Cardiac ventricle fibroblast (primary cell): ENCODE measurements around the gene DLX3. TPM values are rescaled to one million over a fixed set of nuclear protein-coding genes. Genes with fewer than 3 reads are reported as not detected.

ENCODE experiments used
- total RNA-seq: library from RNA; depleted of rRNA; stranded (reverse); fragments of >200 nt; gene quantifications from 2 replicates; pipeline ENCODE4 v1.2.3, GENCODE V29; 2015

The DLX3 gene
- total RNA-seq = 0.49 and 4.4 TPM in 2 replicates

GRCh38 chr17:49995055-49995738, at the start of gene DLX3:
Gene DLX3, minus strand, starts transcription at chr17:49995224. Its CDS starts 226 bp downstream, at chr17:49994998.

GRCh38 chr17:49969134-49969759, 25.8 kb downstream of the DLX3 start, which contains the start of gene DLX4:
Gene DLX4, plus strand, starts transcription at chr17:49969190. Its CDS starts 279 bp downstream, at chr17:49969469.

Other genes with a start within 250 kb of the DLX3 start
- gene FAM117A, start 231.1 kb downstream of the DLX3 start, total RNA-seq = 5.5 and 7.0 TPM in 2 replicates
- 22.2 and 23.3 TPM in 2 replicates for gene KAT7, start 206.5 kb downstream of the DLX3 start, total RNA-seq
- gene TAC4, start 147.2 kb downstream of the DLX3 start, total RNA-seq = not detected in 2 replicates
- not detected in 2 replicates for gene DLX4, start 26.0 kb downstream of the DLX3 start, total RNA-seq
- gene ITGA3, start 60.9 kb upstream of the DLX3 start, total RNA-seq = 13.3 and 17.4 TPM in 2 replicates
- gene PDK2, start 100.1 kb upstream of the DLX3 start, total RNA-seq = 30.0 and 36.0 TPM in 2 replicates
- 1.1 and 1.5 TPM in 2 replicates for gene SAMD14, start 134.9 kb upstream of the DLX3 start, total RNA-seq
- 36.7 and 42.2 TPM in 2 replicates for gene PPP1R9B, start 155.5 kb upstream of the DLX3 start, total RNA-seq
- 0.37 and 2.0 TPM in 2 replicates for gene SGCA, start 170.8 kb upstream of the DLX3 start, total RNA-seq
- gene COL1A1, start 206.4 kb upstream of the DLX3 start, total RNA-seq = 5,352 and 6,733 TPM in 2 replicates